ENCODE measurements around the gene WRNIP1. TPM values are rescaled to one million over a fixed set of nuclear protein-coding genes. Genes with fewer than 3 reads are reported as not detected.
"Not testable (repeated sequence)": the region's sequence is repeated elsewhere in the genome, so short reads cannot be mapped to it uniquely, and the experiment has no call there.

WRNIP1 gene
- total RNA-seq, 1 experiment from 2014 or later, result 53.0 TPM

GRCh38 chr6:2782825-2783187 is 17.6 kb downstream of the WRNIP1 start:
- DNase-seq (ENCODE audit: extremely low read depth, low read depth), result no peak

- no peak for DNase-seq (ENCODE audit: extremely low read depth, low read depth)
Observed at GRCh38 chr6:2783188-2783963, 18.2 kb downstream of the WRNIP1 start.

GRCh38 chr6:2784061-2784460 is 18.9 kb downstream of the WRNIP1 start:
- DNase-seq (ENCODE audit: extremely low read depth, low read depth), result no peak

- no peak for DNase-seq (ENCODE audit: extremely low read depth, low read depth)
Observed at GRCh38 chr6:2784930-2785329, 19.7 kb downstream of the WRNIP1 start.

GRCh38 chr6:2786269-2786668 is 21.1 kb downstream of the WRNIP1 start:
- no peak for DNase-seq (ENCODE audit: extremely low read depth, low read depth)

- DNase-seq (ENCODE audit: extremely low read depth, low read depth), result peak; percentile 81
Observed at GRCh38 chr6:2790588-2791449, 25.6 kb downstream of the WRNIP1 start.

GRCh38 chr6:2791450-2791974 is 26.3 kb downstream of the WRNIP1 start:
- no peak for DNase-seq (ENCODE audit: extremely low read depth, low read depth)

GRCh38 chr6:2792330-2793110 is 27.3 kb downstream of the WRNIP1 start:
- DNase-seq (ENCODE audit: extremely low read depth, low read depth), result no peak

GRCh38 chr6:2793534-2794151 is 28.4 kb downstream of the WRNIP1 start:
- no peak for DNase-seq (ENCODE audit: extremely low read depth, low read depth)

- DNase-seq (ENCODE audit: extremely low read depth, low read depth), result no peak
Observed at GRCh38 chr6:2794171-2794730, 29.1 kb downstream of the WRNIP1 start.

GRCh38 chr6:2795162-2795561 is 30.0 kb downstream of the WRNIP1 start:
- DNase-seq (ENCODE audit: extremely low read depth, low read depth), result no peak

GRCh38 chr6:2795956-2796355 is 30.8 kb downstream of the WRNIP1 start:
- no peak for DNase-seq (ENCODE audit: extremely low read depth, low read depth)

- DNase-seq (ENCODE audit: extremely low read depth, low read depth), result no peak
Observed at GRCh38 chr6:2796861-2797260, 31.7 kb downstream of the WRNIP1 start.

GRCh38 chr6:2797564-2798031 is 32.4 kb downstream of the WRNIP1 start:
- no peak for DNase-seq (ENCODE audit: extremely low read depth, low read depth)

- DNase-seq (ENCODE audit: extremely low read depth, low read depth), result no peak
Observed at GRCh38 chr6:2798586-2799134, 33.5 kb downstream of the WRNIP1 start.

- no peak for DNase-seq (ENCODE audit: extremely low read depth, low read depth)
Observed at GRCh38 chr6:2799936-2800527, 34.8 kb downstream of the WRNIP1 start.

- DNase-seq (ENCODE audit: extremely low read depth, low read depth), result no peak
Observed at GRCh38 chr6:2800552-2801316, 35.5 kb downstream of the WRNIP1 start.

GRCh38 chr6:2801687-2802086 is 36.5 kb downstream of the WRNIP1 start:
- not testable (repeated sequence) for DNase-seq (ENCODE audit: extremely low read depth, low read depth)

All from NCI-H460 (cell line).